ENCODE data around the gene LIMK2.
A peak's percentile ranks its signal among the peaks of the same experiment; 100 is the strongest.
"Not testable (repeated sequence)": the region's sequence is repeated elsewhere in the genome, so short reads cannot be mapped to it uniquely, and the experiment has no call there.

LIMK2 gene

GRCh38 chr22:31244943-31245451 lies 32.9 kb downstream of the LIMK2 start:
- DNase-seq (ENCODE audit: insufficient read length, low spot score) (no peak), FAIRE-seq (no peak)
- no peak for TF ChIP-seq POLR2A (IDR thresholded peaks at IDR 0.05; ENCODE audit: low read depth, low read length)

DNA sequence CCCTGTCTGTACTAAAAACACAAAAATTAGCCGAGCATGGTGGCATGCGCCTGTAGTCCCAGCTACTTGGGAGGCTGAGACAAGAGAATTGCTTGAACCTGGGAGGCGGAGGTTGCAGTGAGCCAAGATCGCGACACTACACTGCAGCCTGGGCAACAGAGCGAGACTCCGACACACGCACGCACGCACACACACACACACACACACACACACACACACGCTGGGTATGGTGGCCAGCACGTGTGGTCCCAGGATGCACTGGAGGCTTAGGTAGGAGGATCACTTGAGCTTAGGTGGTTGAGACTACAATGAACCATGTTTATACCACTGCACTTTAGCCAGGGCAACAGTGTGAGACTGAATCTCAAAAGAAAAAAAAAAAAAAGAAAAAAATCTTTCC lies 33.9 kb downstream of the LIMK2 start:
- DNase-seq (ENCODE audit: insufficient read length, low spot score); FAIRE-seq: not testable (repeated sequence)

DNA sequence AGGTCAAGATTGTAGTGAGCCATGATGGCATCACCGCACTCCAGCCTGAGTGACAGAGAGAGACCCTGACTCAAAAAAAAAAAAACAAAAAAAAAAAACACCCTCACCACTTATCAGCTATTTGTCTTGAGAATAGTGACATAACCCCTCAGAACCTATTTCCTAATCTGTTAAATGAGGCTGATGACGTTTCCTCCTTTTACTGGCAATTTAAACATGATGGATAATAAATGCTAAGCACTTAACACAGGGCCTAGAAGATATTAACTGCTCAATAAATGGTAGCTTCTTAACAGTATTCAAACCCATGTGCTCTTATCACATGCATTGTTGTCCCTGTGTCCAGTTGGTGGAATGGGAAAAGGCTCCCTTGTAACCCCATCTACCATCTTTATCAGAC lies 34.6 kb downstream of the LIMK2 start:
- DNase-seq (ENCODE audit: insufficient read length, low spot score) (no peak), FAIRE-seq (no peak)
- TF ChIP-seq POLR2A (IDR thresholded peaks at IDR 0.05; ENCODE audit: low read depth, low read length) = no peak

GRCh38 chr22:31247726-31248125 lies 35.6 kb downstream of the LIMK2 start:
- FAIRE-seq (no peak), DNase-seq (ENCODE audit: insufficient read length, low spot score) (no peak)
- no peak for TF ChIP-seq POLR2A (IDR thresholded peaks at IDR 0.05; ENCODE audit: low read depth, low read length)

- TF ChIP-seq POLR2A (IDR thresholded peaks at IDR 0.05; ENCODE audit: low read depth, low read length) = peak; percentile 50; the same call in 1 of the 2 replicates
- DNase-seq (ENCODE audit: insufficient read length, low spot score) = peak; percentile 68
- FAIRE-seq = peak; percentile 84
These were observed 36.1 kb downstream of the LIMK2 start for GRCh38 chr22:31248138-31248745.

DNA sequence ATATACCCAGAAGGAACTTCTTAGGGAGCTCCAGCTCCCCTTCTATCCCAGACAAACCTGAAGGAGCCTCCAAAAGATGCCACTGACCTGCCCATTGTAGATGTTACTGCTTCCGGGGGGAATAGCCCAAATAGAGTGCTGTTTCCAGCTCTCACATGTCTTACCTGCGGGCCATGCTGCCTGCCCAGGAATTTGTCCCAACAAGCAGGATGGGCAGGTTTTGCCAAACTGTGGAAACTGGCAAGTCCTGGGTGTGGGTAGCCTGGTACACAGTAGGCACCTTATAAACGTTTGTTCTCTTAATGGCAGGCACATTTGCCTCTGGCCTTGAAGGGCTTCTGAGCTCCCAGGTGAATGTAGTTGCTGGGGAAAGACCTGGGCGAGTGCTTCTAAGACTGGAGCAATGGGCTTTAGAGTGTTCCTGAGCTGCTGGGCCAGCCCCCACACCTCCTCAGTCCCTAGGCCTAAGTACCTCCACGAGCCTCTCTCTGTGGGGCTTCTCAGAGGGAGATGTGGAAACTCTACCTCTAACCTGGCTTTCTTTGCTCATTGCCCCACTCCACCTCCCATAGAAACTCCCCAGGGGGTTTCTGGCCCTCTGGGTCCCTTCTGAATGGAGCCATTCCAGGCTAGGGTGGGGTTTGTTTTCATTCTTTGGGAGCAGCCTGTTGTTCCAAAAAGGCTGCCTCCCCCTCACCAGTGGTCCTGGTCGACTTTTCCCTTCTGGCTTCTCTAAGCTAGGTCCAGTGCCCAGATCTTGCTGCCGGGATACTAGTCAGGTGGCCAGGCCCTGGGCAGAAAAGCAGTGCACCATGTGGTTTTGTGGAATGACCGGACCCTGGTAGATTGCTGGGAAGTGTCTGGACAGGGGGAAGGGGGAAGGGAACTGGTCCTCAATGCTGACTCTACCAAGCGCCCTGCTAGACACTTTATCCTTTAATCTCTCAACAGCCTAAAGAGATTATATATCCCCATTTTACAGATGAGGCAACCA lies 37.2 kb downstream of the LIMK2 start:
- FAIRE-seq = no peak
- no peak for TF ChIP-seq POLR2A (IDR thresholded peaks at IDR 0.05; ENCODE audit: low read depth, low read length)
- DNase-seq (ENCODE audit: insufficient read length, low spot score) = no peak

- DNase-seq (ENCODE audit: insufficient read length, low spot score) (no peak), FAIRE-seq (no peak)
- TF ChIP-seq POLR2A (IDR thresholded peaks at IDR 0.05; ENCODE audit: low read depth, low read length) = no peak
These were observed 38.9 kb downstream of the LIMK2 start for GRCh38 chr22:31250740-31251600.

DNA sequence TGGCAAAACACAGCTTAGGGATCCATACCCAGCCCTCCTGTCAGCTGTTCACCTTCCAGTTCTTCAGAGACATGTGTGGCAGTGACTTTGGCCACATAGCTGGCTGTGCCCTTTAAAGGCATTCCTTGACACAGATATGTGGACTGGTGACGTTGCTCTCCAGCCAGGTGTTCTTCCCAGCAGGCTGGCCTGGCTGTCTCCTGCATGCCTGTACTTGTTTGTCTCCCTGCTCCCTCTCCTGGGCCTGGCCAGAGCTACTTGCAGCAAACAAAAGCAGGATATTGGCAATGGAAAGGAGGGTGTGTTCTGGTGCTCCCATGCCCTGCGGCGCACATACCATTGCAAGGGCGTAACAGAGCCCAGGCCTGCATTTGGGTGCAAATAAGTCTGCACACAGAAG lies 41.9 kb downstream of the LIMK2 start:
- TF ChIP-seq POLR2A (IDR thresholded peaks at IDR 0.05; ENCODE audit: low read depth, low read length) = no peak
- FAIRE-seq (no peak), DNase-seq (ENCODE audit: insufficient read length, low spot score) (no peak)

- DNase-seq (ENCODE audit: insufficient read length, low spot score) (no peak), FAIRE-seq (no peak)
- TF ChIP-seq POLR2A (IDR thresholded peaks at IDR 0.05; ENCODE audit: low read depth, low read length) = no peak
These were observed 47.8 kb downstream of the LIMK2 start for GRCh38 chr22:31259798-31260473.

DNA sequence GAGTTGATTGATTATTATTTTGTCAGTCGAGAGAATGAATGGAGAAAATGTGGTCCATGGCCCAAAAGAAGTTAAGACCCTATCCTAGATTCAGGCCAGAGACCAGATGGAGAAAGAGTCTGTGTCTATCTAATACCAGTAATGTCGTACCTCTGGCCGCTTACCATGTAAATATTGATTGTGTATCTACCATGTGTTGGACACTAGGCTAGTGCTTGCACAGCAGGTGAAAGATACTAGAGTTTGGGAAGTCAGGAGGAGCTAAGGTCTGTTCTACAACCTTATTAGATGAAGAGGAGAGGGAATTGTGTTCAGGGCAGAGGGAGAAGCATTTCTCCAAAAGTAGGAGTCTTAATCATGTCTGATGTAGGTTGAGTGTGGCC lies 48.4 kb downstream of the LIMK2 start:
- DNase-seq (ENCODE audit: insufficient read length, low spot score) (no peak), FAIRE-seq (no peak)
- no peak for TF ChIP-seq POLR2A (IDR thresholded peaks at IDR 0.05; ENCODE audit: low read depth, low read length)

GRCh38 chr22:31262312-31263133 lies 50.4 kb downstream of the LIMK2 start:
- FAIRE-seq (no peak), DNase-seq (ENCODE audit: insufficient read length, low spot score) (no peak)
- TF ChIP-seq POLR2A (IDR thresholded peaks at IDR 0.05; ENCODE audit: low read depth, low read length) = no peak

GRCh38 chr22:31263896-31264640 lies 52.0 kb downstream of the LIMK2 start:
- TF ChIP-seq POLR2A (IDR thresholded peaks at IDR 0.05; ENCODE audit: low read depth, low read length) = no peak
- FAIRE-seq = no peak
- DNase-seq (ENCODE audit: insufficient read length, low spot score) = no peak
